ENCODE data around the gene TMED5.
A peak's percentile ranks its signal among the peaks of the same experiment; 100 is the strongest.

The TMED5 gene

DNA sequence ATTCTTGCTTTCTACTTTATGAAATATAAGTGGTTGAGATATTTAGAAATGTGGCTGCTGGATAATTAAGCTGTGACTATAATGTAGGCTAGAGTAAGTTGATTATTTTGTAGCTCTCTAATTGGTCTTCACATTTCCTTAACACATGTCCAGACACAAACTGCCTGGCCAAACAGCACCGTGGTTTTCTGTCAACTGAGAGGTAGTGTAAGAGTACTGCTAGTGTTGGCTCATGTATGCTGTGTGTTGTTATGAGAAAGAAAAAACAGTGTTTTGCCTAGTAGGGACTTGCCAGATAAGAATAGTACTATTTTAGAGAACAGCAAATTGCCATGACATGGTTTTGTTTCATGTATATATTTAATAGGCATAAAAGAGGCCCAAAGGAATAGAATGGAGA is 37.1 kb downstream of the TMED5 start:
- DNase-seq (ENCODE audit: low read depth in 2 of 2) = no peak
- no peak overlapping the region for H3K4me3 ChIP-seq (replicated peaks in 1 of 2; ENCODE audit: low read depth in 2 of 2, low read length in 2 of 2)
- TF ChIP-seq, protein P1, sequence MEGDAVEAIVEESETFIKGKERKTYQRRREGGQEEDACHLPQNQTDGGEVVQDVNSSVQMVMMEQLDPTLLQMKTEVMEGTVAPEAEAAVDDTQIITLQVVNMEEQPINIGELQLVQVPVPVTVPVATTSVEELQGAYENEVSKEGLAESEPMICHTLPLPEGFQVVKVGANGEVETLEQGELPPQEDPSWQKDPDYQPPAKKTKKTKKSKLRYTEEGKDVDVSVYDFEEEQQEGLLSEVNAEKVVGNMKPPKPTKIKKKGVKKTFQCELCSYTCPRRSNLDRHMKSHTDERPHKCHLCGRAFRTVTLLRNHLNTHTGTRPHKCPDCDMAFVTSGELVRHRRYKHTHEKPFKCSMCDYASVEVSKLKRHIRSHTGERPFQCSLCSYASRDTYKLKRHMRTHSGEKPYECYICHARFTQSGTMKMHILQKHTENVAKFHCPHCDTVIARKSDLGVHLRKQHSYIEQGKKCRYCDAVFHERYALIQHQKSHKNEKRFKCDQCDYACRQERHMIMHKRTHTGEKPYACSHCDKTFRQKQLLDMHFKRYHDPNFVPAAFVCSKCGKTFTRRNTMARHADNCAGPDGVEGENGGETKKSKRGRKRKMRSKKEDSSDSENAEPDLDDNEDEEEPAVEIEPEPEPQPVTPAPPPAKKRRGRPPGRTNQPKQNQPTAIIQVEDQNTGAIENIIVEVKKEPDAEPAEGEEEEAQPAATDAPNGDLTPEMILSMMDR (IDR thresholded peaks at IDR 0.05; ENCODE audit: low read depth, low read length) = no peak

DNA sequence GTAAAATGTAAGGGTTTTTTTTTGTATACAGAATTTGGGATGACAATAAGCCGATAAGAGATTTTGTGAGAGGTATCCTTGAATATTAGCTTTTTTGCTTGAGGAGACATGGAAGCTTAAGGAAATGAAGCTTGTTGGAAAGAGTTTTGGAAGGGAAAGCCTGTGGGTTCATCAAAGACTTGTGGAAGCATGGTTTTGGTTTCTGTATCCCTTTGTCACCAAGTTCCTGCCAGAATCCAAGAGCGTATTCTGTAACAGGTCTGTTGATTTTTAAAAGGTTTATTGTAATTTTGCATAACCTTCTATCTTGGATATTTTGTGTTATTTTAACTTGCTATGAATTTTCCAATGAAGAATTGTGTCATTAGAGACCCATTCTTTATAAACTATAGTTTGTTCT is 38.1 kb downstream of the TMED5 start:
- TF ChIP-seq, protein P1 (IDR thresholded peaks at IDR 0.05; ENCODE audit: low read depth, low read length) = no peak
- H3K4me3 ChIP-seq (replicated peaks in 1 of 2; ENCODE audit: low read depth in 2 of 2, low read length in 2 of 2) = no peak overlapping the region
- DNase-seq (ENCODE audit: low read depth in 2 of 2) = no peak

DNA sequence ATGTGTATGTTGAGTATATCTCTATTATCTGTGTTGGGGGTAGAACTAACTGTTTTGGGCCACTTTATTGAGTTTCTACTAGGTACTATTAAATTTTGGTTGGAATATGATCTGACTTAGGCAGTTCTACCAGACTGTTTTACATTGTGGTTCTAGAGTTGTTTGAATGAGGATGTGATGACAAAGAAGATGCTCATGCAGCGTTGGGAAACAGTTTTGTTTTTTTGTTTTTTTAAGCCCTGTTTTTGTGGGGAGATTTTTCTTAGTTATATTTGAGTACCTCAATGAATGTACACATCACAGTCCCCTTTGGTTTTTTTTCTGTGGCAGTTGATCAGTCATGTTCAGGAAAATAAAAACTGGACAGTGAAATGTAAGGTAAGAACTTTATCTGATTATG is 40.1 kb downstream of the TMED5 start:
- peak in 1 of 2 donors; percentile 73 for DNase-seq (ENCODE audit: low read depth in 2 of 2)
- TF ChIP-seq, protein P1 (IDR thresholded peaks at IDR 0.05; ENCODE audit: low read depth, low read length) = no peak
- H3K4me3 ChIP-seq (replicated peaks in 1 of 2; ENCODE audit: low read depth in 2 of 2, low read length in 2 of 2) = no peak overlapping the region

DNA sequence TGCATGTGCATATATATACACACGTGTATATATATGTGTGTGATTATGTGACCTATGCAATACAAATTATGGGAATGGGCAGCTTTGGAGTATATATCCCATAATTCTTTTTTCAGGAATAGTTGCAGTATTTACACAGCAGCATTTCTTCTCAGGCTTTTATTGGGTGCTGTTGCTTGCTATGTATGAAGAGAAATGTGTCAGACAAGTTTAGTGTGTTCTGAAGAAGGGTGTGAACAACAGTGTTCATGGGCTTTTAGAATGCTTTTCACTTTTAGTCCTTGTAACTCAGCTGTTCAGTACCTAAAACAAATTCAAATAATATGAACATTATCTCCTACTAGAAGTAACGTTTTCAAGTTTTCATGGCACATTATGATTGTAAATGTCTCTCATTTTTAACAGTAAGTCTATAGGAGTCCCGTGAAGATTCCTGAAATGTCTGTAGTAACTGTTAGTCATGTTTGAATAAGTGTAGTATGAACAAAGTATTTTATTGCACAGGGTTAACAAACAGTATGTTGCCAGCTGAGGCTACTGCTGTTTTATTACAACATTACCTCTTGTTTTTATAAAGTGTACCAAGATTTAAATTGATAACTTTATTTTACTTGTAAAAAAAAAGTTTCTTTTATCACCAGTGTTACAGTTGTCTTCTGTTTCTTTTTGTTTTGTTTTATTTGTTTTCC is 42.5 kb downstream of the TMED5 start:
- DNase-seq (ENCODE audit: low read depth in 2 of 2) = no peak
- H3K4me3 ChIP-seq (replicated peaks in 1 of 2; ENCODE audit: low read depth in 2 of 2, low read length in 2 of 2) = no peak overlapping the region
- TF ChIP-seq, protein P1 (IDR thresholded peaks at IDR 0.05; ENCODE audit: low read depth, low read length) = no peak

DNA sequence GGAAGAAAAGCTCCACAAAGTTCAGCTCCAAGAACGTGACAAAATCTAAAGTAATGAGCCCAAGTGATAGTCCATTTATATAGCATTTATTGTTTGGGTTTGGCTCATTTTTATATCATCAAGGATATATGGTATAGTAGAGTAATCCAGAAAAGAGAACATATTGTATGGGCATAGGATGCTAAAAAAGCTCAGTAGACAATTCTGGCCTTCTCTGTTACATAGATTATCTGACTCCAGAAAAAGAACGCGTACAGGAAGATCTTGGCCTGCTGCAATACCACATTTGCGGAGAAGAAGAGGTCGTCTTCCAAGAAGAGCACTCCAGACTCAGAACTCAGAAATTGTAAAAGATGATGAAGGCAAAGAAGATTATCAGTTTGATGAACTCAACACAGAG is 43.8 kb downstream of the TMED5 start:
- TF ChIP-seq, protein P1 (IDR thresholded peaks at IDR 0.05; ENCODE audit: low read depth, low read length) = no peak
- no peak overlapping the region for H3K4me3 ChIP-seq (replicated peaks in 1 of 2; ENCODE audit: low read depth in 2 of 2, low read length in 2 of 2)
- DNase-seq (ENCODE audit: low read depth in 2 of 2) = no peak

DNA sequence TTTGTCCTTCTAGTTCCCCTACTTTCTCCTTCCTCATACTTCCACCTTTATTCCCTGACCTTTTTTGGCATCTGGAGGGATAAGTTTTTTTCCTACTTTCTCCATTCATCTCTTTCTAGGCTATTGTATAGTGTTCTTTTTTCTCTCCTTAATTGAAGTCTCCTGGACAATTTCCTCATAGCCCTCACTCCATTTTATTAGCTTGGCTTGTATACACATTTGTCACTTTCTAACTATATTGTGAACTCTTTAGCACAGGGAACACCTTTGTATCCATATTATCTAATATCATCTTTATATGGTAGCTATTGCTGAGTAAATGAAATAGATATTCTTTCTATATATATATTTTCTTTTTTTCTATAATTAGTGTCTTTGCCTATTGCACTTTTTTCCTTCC is 47.6 kb downstream of the TMED5 start:
- TF ChIP-seq, protein P1 (IDR thresholded peaks at IDR 0.05; ENCODE audit: low read depth, low read length) = no peak
- H3K4me3 ChIP-seq (replicated peaks in 1 of 2; ENCODE audit: low read depth in 2 of 2, low read length in 2 of 2) = no peak overlapping the region
- DNase-seq (ENCODE audit: low read depth in 2 of 2) = no peak
